MM.1S (cell line): ENCODE data around the gene TMEM123.
"Not testable (repeated sequence)": the region's sequence is repeated elsewhere in the genome, so short reads cannot be mapped to it uniquely, and the experiment has no call there.

ENCODE experiments used
- DNase-seq: peaks from one replicate; pipeline ENCODE4 v3.0.0-alpha.2; 2015
- H2AFZ ChIP-seq: fragments of 300-600 bp; sonication (generic); 2 replicates; pipeline ENCODE4 v1.6.0; 2016; ENCODE audit warnings: antibody characterized with exemption, low read length
- H3F3A ChIP-seq: fragments of 300-600 bp; sonication (generic); 2 replicates; pipeline ENCODE4 v1.6.1; 2016; ENCODE audit warnings: mild to moderate bottlenecking, antibody characterized with exemption, low read length, moderate library complexity, mixed read lengths; ENCODE audit not compliant: insufficient read depth
- H3K27ac ChIP-seq: fragments of 300-600 bp; sonication (generic); 2 replicates; pipeline ENCODE4 v1.5.1; 2016; ENCODE audit warnings: mild to moderate bottlenecking, low read length
- H3K27me3 ChIP-seq: fragments of 300-600 bp; sonication (generic); replicated peaks from 2 replicates; pipeline ENCODE4 v1.6.0; 2016; ENCODE audit warnings: low read length; ENCODE audit not compliant: insufficient read depth
- H3K36me3 ChIP-seq: fragments of 300-600 bp; sonication (generic); replicated peaks from 2 replicates; pipeline ENCODE4 v1.6.1; 2016; ENCODE audit warnings: mild to moderate bottlenecking, low read length, mixed read lengths; ENCODE audit not compliant: insufficient read depth
- H3K4me1 ChIP-seq: fragments of 300-600 bp; sonication (generic); 2 replicates; pipeline ENCODE4 v1.6.1; 2016; ENCODE audit warnings: low read length, mixed read lengths
- H3K4me2 ChIP-seq: fragments of 300-600 bp; sonication (generic); 2 replicates; pipeline ENCODE4 v1.6.0; 2016; ENCODE audit warnings: low read depth, low read length
- H3K4me3 ChIP-seq: fragments of 300-600 bp; sonication (generic); 2 replicates; pipeline ENCODE4 v1.5.1; 2016; ENCODE audit warnings: low read length, mixed read lengths
- H3K79me2 ChIP-seq: fragments of 300-600 bp; sonication (generic); 2 replicates; pipeline ENCODE4 v1.6.1; 2016; ENCODE audit warnings: mixed run types, low read length, mixed read lengths
- H3K9ac ChIP-seq: fragments of 300-600 bp; sonication (generic); 2 replicates; pipeline ENCODE4 v1.6.1; 2016; ENCODE audit warnings: low read length, mixed read lengths
- H3K9me2 ChIP-seq: fragments of 300-600 bp; sonication (generic); replicated peaks from 2 replicates; pipeline ENCODE4 v1.6.1; 2016; ENCODE audit warnings: mild to moderate bottlenecking, low read length, mixed read lengths; ENCODE audit not compliant: insufficient read depth
- H3K9me3 ChIP-seq: fragments of 300-600 bp; sonication (generic); replicated peaks from 2 replicates; pipeline ENCODE4 v1.6.1; 2016; ENCODE audit warnings: mild to moderate bottlenecking, low read length, mixed read lengths; ENCODE audit not compliant: insufficient read depth
- H4K20me1 ChIP-seq: fragments of 300-600 bp; sonication (generic); 2 replicates; pipeline ENCODE4 v1.6.1; 2016; ENCODE audit warnings: mild to moderate bottlenecking, low read length, moderate library complexity, mixed read lengths; ENCODE audit not compliant: insufficient read depth
- CTCF ChIP-seq: fragments of 300-600 bp; sonication (generic); IDR thresholded peaks from 2 replicates; pipeline ENCODE4 v1.5.1; 2016; ENCODE audit warnings: antibody characterized with exemption, low read length, mixed read lengths
- EZH2 ChIP-seq: fragments of 300-600 bp; sonication (generic); optimal IDR thresholded peaks from 2 replicates; pipeline ENCODE3; 2017; ENCODE audit warnings: low read depth, mild to moderate bottlenecking, antibody characterized with exemption, low read length, mixed read lengths
- EZH2phosphoT487 ChIP-seq: fragments of 300-600 bp; sonication (generic); IDR thresholded peaks from 2 replicates; pipeline ENCODE4 v1.6.1; 2018; ENCODE audit warnings: antibody characterized with exemption, low read length

Gene TMEM123

GRCh38 chr11:102446606-102447005, 6.0 kb downstream of the TMEM123 start:
- H3K9me2 ChIP-seq = no peaks in the 10 kb centered on the region
- H3K36me3 ChIP-seq = peaks cover 10% of the 10 kb centered on the region; the same call in 1 of the 2 replicates
- H3K4me3 ChIP-seq = no peak overlapping the region
- no peaks in the 10 kb centered on the region for H3K27me3 ChIP-seq
- peaks cover 19% of the 10 kb centered on the region for H3F3A ChIP-seq
- H3K9me3 ChIP-seq = no peaks in the 10 kb centered on the region
- peak overlapping the region; percentile 60; the same call in 1 of the 2 replicates for H3K27ac ChIP-seq
- TF ChIP-seq EZH2 = no peak
- TF ChIP-seq EZH2phosphoT487 = no peak
- TF ChIP-seq CTCF = no peak
- H4K20me1 ChIP-seq = 0 out of 2 replicates have a peak, but pooled peaks cover 2% of the 10 kb centered on the region
- peaks cover 92% of the 10 kb centered on the region for H3K79me2 ChIP-seq
- no peak for DNase-seq
- H3K4me1 ChIP-seq = peaks cover 50% of the 10 kb centered on the region
- H3K4me2 ChIP-seq = peak overlapping the region; percentile 53
- H3K9ac ChIP-seq = no peak overlapping the region
- H2AFZ ChIP-seq = no peak overlapping the region

- H3K36me3 ChIP-seq = peaks cover 10% of the 10 kb centered on the region; the same call in 1 of the 2 replicates
- not testable (repeated sequence) for H3K27me3 ChIP-seq, H3K27ac ChIP-seq, DNase-seq, H4K20me1 ChIP-seq, H2AFZ ChIP-seq, H3K4me3 ChIP-seq, H3K9ac ChIP-seq, H3K9me3 ChIP-seq, H3K9me2 ChIP-seq, H3K4me2 ChIP-seq
- peaks cover 79% of the 10 kb centered on the region for H3K79me2 ChIP-seq
- H3F3A ChIP-seq = peaks cover 14% of the 10 kb centered on the region
- peaks cover 38% of the 10 kb centered on the region for H3K4me1 ChIP-seq
These were observed 7.9 kb downstream of the TMEM123 start for GRCh38 chr11:102444693-102445092.

- H2AFZ ChIP-seq, H3K27ac ChIP-seq, H3K4me2 ChIP-seq, H3K27me3 ChIP-seq, H3K4me3 ChIP-seq, H3K9me3 ChIP-seq, H3K9me2 ChIP-seq, H4K20me1 ChIP-seq, DNase-seq, H3K9ac ChIP-seq: not testable (repeated sequence)
- Histone ChIP-seq H3K4me1 (peaks cover 32% of the 10 kb centered on the region), H3F3A (peaks cover 14% of the 10 kb centered on the region), H3K36me3 (peaks cover 10% of the 10 kb centered on the region; the same call in 1 of the 2 replicates), H3K79me2 (peaks cover 76% of the 10 kb centered on the region)
These were observed 8.4 kb downstream of the TMEM123 start for GRCh38 chr11:102444142-102444541.

- not testable (repeated sequence) for H2AFZ ChIP-seq, H3K9me2 ChIP-seq, H3K9me3 ChIP-seq, H3K4me1 ChIP-seq, H3K27ac ChIP-seq, H3F3A ChIP-seq, H3K4me2 ChIP-seq, H3K27me3 ChIP-seq, H3K4me3 ChIP-seq, H4K20me1 ChIP-seq, DNase-seq, H3K9ac ChIP-seq, H3K36me3 ChIP-seq
- peaks cover 73% of the 10 kb centered on the region for H3K79me2 ChIP-seq
These were observed 13.6 kb downstream of the TMEM123 start for GRCh38 chr11:102439063-102439363.

- Histone ChIP-seq H2AFZ (no peak overlapping the region), H3K27ac (no peak overlapping the region), H3K36me3 (no peaks in the 10 kb centered on the region; the same call in 1 of the 2 replicates), H3K4me1 (no peaks in the 10 kb centered on the region), H4K20me1 (no peaks in the 10 kb centered on the region), H3K9ac (no peak overlapping the region), H3K27me3 (no peaks in the 10 kb centered on the region), H3K4me3 (no peak overlapping the region), H3K9me3 (no peaks in the 10 kb centered on the region), H3K79me2 (peaks cover 70% of the 10 kb centered on the region), H3K9me2 (no peaks in the 10 kb centered on the region), H3K4me2 (no peak overlapping the region), H3F3A (no peaks in the 10 kb centered on the region)
- no peak for TF ChIP-seq EZH2
- no peak for TF ChIP-seq CTCF
- DNase-seq = no peak
These were observed 14.1 kb downstream of the TMEM123 start for GRCh38 chr11:102438311-102439062.
